Measurements from ENCODE around the gene CDKN2B-AS1. TPM values are rescaled to one million over a fixed set of nuclear protein-coding genes. Genes with fewer than 3 reads are reported as not detected.
"Not testable (repeated sequence)": the region's sequence is repeated elsewhere in the genome, so short reads cannot be mapped to it uniquely, and the experiment has no call there.

CDKN2B-AS1 gene
- polyA plus RNA-seq (2011; rRNA removed) (2.1 and 2.8 TPM in 2 replicates), polyA minus RNA-seq (2011; rRNA and poly(A)+ RNA removed) (3.5 and 5.0 TPM in 2 replicates)

DNA sequence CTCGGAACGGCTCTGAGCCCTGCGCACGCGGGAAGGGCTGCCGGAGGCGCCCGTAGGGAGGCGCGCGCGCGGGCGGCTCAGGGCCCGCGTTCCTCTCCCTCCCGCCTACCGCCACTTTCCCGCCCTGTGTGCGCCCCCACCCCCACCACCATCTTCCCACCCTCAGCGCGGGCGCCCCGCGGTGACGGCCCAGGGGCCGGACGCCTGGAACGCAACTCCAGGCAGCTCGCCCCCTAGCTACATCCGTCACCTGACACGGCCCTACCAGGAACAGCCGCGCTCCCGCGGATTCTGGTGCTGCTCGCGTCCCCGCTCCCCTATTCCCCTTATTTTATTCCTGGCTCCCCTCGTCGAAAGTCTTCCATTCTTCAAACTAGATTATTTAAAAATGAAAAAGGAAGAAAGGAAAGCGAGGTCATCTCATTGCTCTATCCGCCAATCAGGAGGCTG lies at the start of gene CDKN2B-AS1:
Gene CDKN2B-AS1, plus strand, starts transcription at position 236 of the 450 bp plus-strand sequence.
- Histone ChIP-seq H3K27me3 (ENCODE audit: control insufficient read depth, insufficient read depth, low read length) (no peaks in the 10 kb centered on the region), H3K4me3 (ENCODE audit: low read depth, low read length) (peak within 1 kb of the TSS; percentile 86), H3K9me3 (ENCODE audit: control insufficient read depth, insufficient read depth, low read length) (peaks cover 5% of the 10 kb centered on the region; the same call in 1 of the 2 replicates), H3K27ac (ENCODE audit: low read depth, low read length) (peak within 1 kb of the TSS; percentile 85)
- ChIA-PET CTCF (interaction anchor here (0.6 to 8.0 kb wide), 7 partner anchors 14 to 250 kb away, joined by 3 to 69 read pairs (median 3); partner anchors contain the start of gene CDKN2B), POLR2A (interaction anchor here (0.6 to 1.8 kb wide), 5 partner anchors 14 to 248 kb away, joined by 3 to 6 read pairs (median 4); no protein-coding TSS in a partner anchor)
- no peak for DNase-seq (ENCODE audit: low read depth, low spot score)
- peak; percentile 15 for TF ChIP-seq CTCF (IDR thresholded peaks at IDR 0.05; ENCODE audit: low read depth, low read length)

GRCh38 chr9:21945606-21946005 lies 49.0 kb upstream of the CDKN2B-AS1 start:
- TF ChIP-seq CTCF (IDR thresholded peaks at IDR 0.05; ENCODE audit: low read depth, low read length) = no peak
- DNase-seq (ENCODE audit: low read depth, low spot score) = no peak
- H3K4me3 ChIP-seq (ENCODE audit: low read depth, low read length) = no peak overlapping the region
- ChIA-PET CTCF (interaction anchor here (0.7 kb wide), 1 partner anchor 517 kb away, joined by 4 read pairs; no protein-coding TSS in a partner anchor), POLR2A (no interaction called here)
- H3K9me3 ChIP-seq (ENCODE audit: control insufficient read depth, insufficient read depth, low read length) = no peaks in the 10 kb centered on the region; the same call in 1 of the 2 replicates
- peaks cover 2% of the 10 kb centered on the region for H3K27me3 ChIP-seq (ENCODE audit: control insufficient read depth, insufficient read depth, low read length)
- H3K27ac ChIP-seq (ENCODE audit: low read depth, low read length) = no peak overlapping the region

DNA sequence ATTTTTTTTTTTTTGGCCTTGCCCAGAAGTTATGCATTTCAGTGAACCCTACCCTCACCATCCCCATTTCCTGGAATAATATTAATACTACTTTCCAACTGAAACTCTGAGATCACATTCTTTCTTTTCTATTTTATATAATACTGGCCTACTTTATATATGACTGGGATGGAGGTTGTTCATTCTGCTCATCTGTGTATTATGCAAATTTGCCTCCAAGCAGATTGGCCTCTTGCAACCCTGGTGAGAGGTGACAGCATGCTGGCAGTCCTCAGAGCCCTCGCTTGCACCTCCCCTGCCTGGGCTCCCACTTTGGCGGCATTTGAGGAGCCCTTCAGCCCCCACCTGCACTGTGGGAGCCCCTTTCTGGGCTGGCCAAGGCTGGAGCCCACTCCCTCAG lies 35.8 kb upstream of the CDKN2B-AS1 start:
- POLR2A ChIA-PET = no interaction called here
- Histone ChIP-seq H3K27me3 (ENCODE audit: control insufficient read depth, insufficient read depth, low read length) (peaks cover 6% of the 10 kb centered on the region), H3K9me3 (ENCODE audit: control insufficient read depth, insufficient read depth, low read length) (no peaks in the 10 kb centered on the region), H3K4me3 (ENCODE audit: low read depth, low read length) (no peak overlapping the region), H3K27ac (ENCODE audit: low read depth, low read length) (no peak overlapping the region)
- DNase-seq (ENCODE audit: low read depth, low spot score) = no peak
- CTCF ChIA-PET = no interaction called here
- no peak for TF ChIP-seq CTCF (IDR thresholded peaks at IDR 0.05; ENCODE audit: low read depth, low read length)

GRCh38 chr9:21959268-21959667 lies 35.3 kb upstream of the CDKN2B-AS1 start:
- H3K4me3 ChIP-seq (ENCODE audit: low read depth, low read length); H3K9me3 ChIP-seq (ENCODE audit: control insufficient read depth, insufficient read depth, low read length); H3K27ac ChIP-seq (ENCODE audit: low read depth, low read length); H3K27me3 ChIP-seq (ENCODE audit: control insufficient read depth, insufficient read depth, low read length); POLR2A ChIA-PET; CTCF ChIA-PET; DNase-seq (ENCODE audit: low read depth, low spot score): not testable (repeated sequence)

GRCh38 chr9:21961569-21961968 lies 33.0 kb upstream of the CDKN2B-AS1 start:
- POLR2A ChIA-PET = no interaction called here
- CTCF ChIA-PET = interaction anchor here (0.9 kb wide), 1 partner anchor 47 kb away, joined by 3 read pairs; the partner anchor contains the start of gene CDKN2B
- no peak for TF ChIP-seq CTCF (IDR thresholded peaks at IDR 0.05; ENCODE audit: low read depth, low read length)

More at GRCh38 chr9:21961569-21961968, 33.0 kb upstream of the CDKN2B-AS1 start:
- peaks cover 3% of the 10 kb centered on the region; the same call in 1 of the 2 replicates for H3K9me3 ChIP-seq (ENCODE audit: control insufficient read depth, insufficient read depth, low read length)
- no peak overlapping the region for H3K27ac ChIP-seq (ENCODE audit: low read depth, low read length)
- no peak for DNase-seq (ENCODE audit: low read depth, low spot score)
- no peak overlapping the region for H3K4me3 ChIP-seq (ENCODE audit: low read depth, low read length)
- H3K27me3 ChIP-seq (ENCODE audit: control insufficient read depth, insufficient read depth, low read length) = peaks cover 4% of the 10 kb centered on the region
